RWPE2 (cell line): ENCODE results near the gene PPP2R2D.
A peak's percentile ranks its signal among the peaks of the same experiment; 100 is the strongest.

Experiments used
- ATAC-seq: fragments of 200-7000 bp; cut with Tn5 transposase; 3 replicates; pipeline ENCODE4 v1.9.1; 2021; ENCODE audit warnings: low read depth
- DNase-seq: peaks from one replicate; pipeline ENCODE4 v3.0.0-alpha.2; 2020; ENCODE audit warnings: low spot score
- H3K27ac ChIP-seq: fragments of 450-650 bp; 2 replicates; pipeline ENCODE4 v1.5.1; 2017; ENCODE audit warnings: mild to moderate bottlenecking; ENCODE audit not compliant: poor library complexity, severe bottlenecking
- H3K27me3 ChIP-seq: fragments of 250-450 bp; sonication (Bioruptor Pico); 2 replicates; pipeline ENCODE4 v1.5.1; 2021; ENCODE audit warnings: mild to moderate bottlenecking, moderate library complexity; ENCODE audit not compliant: insufficient read depth, poor library complexity, severe bottlenecking
- H3K36me3 ChIP-seq: fragments of 250-450 bp; sonication (Bioruptor Pico); 2 replicates; pipeline ENCODE4 v1.5.1; 2020; ENCODE audit warnings: low read depth, mild to moderate bottlenecking, moderate library complexity
- H3K4me1 ChIP-seq: fragments of 250-450 bp; sonication (Bioruptor Pico); 2 replicates; pipeline ENCODE4 v1.5.1; 2021; ENCODE audit warnings: mild to moderate bottlenecking, moderate library complexity; ENCODE audit not compliant: insufficient read depth, poor library complexity, severe bottlenecking
- H3K4me3 ChIP-seq: fragments of 250-450 bp; sonication (Bioruptor Pico); 2 replicates; pipeline ENCODE4 v1.5.1; 2021; ENCODE audit warnings: mild to moderate bottlenecking, moderate library complexity; ENCODE audit not compliant: severe bottlenecking
- H3K9me3 ChIP-seq: fragments of 250-450 bp; sonication (Bioruptor Pico); 2 replicates; pipeline ENCODE4 v1.5.1; 2021; ENCODE audit warnings: mild to moderate bottlenecking, moderate library complexity; ENCODE audit not compliant: severe bottlenecking
- TF ChIP-seq, protein P1 (sequence below): fragments of 450-650 bp; IDR thresholded peaks from one replicate; pipeline ENCODE4 v1.5.1; 2017; ENCODE audit warnings: mild to moderate bottlenecking, moderate library complexity; ENCODE audit not compliant: poor library complexity, severe bottlenecking

PPP2R2D gene

DNA sequence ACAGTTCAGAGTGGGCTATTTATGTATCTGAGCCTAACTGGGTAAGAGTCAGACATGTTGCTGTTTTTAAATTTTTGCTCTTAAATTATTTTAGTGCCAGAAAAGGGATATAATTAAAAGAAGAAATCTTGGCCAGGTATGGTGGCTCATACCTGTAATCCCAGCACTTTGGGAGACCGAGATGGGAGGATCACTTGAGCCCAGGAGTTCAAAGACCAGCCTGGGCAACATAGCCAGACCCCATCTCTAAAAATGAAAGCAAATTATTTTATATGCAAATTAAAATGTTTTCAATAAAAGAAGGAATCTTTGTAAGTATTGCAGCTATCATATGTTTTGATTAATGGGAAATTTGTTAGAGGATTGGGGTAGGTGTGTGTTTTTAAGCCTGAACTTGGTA, 41.6 kb downstream of the PPP2R2D start:
- DNase-seq (no peak), ATAC-seq (no peak)
- H3K9me3 ChIP-seq, result no peaks in the 10 kb centered on the region
- no peak overlapping the region for H3K4me3 ChIP-seq
- peak overlapping the region; percentile 4 for H3K27ac ChIP-seq
- H3K27me3 ChIP-seq, result no peaks in the 10 kb centered on the region
- TF ChIP-seq, protein P1, sequence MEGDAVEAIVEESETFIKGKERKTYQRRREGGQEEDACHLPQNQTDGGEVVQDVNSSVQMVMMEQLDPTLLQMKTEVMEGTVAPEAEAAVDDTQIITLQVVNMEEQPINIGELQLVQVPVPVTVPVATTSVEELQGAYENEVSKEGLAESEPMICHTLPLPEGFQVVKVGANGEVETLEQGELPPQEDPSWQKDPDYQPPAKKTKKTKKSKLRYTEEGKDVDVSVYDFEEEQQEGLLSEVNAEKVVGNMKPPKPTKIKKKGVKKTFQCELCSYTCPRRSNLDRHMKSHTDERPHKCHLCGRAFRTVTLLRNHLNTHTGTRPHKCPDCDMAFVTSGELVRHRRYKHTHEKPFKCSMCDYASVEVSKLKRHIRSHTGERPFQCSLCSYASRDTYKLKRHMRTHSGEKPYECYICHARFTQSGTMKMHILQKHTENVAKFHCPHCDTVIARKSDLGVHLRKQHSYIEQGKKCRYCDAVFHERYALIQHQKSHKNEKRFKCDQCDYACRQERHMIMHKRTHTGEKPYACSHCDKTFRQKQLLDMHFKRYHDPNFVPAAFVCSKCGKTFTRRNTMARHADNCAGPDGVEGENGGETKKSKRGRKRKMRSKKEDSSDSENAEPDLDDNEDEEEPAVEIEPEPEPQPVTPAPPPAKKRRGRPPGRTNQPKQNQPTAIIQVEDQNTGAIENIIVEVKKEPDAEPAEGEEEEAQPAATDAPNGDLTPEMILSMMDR, result no peak
- H3K36me3 ChIP-seq, result peaks cover 68% of the 10 kb centered on the region
- peaks cover 29% of the 10 kb centered on the region for H3K4me1 ChIP-seq

DNA sequence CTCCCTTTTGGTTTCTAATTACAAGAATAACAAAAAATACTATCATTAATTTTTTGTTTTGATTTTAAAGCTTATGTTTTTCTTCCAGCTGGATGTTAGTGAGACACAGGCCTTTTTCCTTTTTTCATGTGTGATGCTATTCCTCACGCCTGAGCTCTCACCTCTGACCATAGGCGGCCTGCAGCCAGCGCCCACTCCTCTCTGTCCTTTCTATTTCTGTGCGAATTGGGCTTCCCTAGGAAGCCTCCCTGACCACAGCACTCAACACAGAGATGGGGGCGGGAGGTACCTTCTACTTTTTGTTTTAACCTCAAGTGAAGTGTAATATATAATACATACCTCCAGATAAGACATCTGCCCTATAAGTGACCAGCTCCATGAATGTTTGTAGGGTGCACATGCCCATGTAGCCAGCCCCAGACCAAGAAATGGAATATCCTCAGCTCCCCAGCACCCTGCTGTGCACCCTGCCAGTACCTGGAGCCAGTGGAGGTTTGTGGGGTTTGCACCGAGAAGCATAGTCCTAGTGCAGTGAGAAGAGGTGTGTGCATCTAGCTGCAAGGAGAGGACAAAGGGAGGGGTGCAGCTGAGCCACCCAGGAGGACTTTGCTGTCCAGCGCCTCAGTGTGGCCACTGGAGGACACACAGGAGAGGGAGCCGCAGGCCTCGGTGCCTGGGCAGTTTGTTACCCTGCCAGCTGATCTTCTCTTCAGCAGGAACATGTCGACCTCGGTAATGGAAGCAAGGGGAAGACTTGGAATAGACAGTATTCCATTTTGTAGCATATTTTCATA, 42.4 kb downstream of the PPP2R2D start:
- peak overlapping the region; percentile 4 for H3K27ac ChIP-seq
- peaks cover 66% of the 10 kb centered on the region for H3K36me3 ChIP-seq
- DNase-seq (peak; percentile 25), ATAC-seq (no peak)
- TF ChIP-seq, protein P1, result no peak
- H3K27me3 ChIP-seq, result no peaks in the 10 kb centered on the region
- H3K4me3 ChIP-seq, result no peak overlapping the region
- H3K9me3 ChIP-seq, result no peaks in the 10 kb centered on the region
- H3K4me1 ChIP-seq, result peaks cover 36% of the 10 kb centered on the region

- Histone ChIP-seq H3K9me3 (no peaks in the 10 kb centered on the region), H3K4me3 (no peak overlapping the region), H3K4me1 (peaks cover 42% of the 10 kb centered on the region), H3K36me3 (peaks cover 73% of the 10 kb centered on the region), H3K27ac (peak overlapping the region; percentile 98), H3K27me3 (no peaks in the 10 kb centered on the region)
- DNase-seq (peak; percentile 24), ATAC-seq (no peak)
- TF ChIP-seq, protein P1, result no peak
Measured at GRCh38 chr10:131944412-131944811, 43.6 kb downstream of the PPP2R2D start.

DNA sequence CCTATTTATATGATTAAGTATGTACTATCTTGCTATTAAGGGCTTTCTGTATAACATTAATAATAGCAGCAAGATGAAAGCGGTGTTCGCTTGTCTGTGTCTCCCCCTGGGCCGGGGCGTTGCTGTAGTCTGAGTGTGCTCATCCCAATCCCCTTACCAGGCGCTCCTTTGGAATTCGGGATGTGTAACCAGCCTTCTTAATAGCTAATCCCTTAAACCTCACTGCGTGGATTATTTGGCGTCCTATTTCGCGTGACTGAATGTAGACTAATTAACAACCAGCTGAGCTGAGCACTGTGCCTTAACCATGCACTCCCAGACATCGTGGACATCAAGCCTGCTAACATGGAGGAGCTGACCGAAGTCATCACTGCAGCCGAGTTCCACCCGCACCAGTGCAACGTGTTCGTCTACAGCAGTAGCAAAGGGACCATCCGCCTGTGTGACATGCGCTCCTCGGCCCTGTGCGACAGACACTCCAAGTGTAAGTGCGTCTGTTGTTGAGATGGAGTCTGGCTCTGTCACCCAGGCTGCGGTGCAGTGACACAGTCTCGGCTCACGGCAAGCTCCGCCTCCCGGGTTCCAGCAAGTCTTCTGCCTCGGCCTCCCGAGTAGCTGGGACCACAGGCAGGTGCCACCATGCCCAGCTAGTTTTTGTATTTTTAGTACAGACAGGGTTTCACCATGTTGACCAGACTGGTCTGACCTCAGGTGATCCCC, 44.3 kb downstream of the PPP2R2D start:
- no peaks in the 10 kb centered on the region for H3K9me3 ChIP-seq
- H3K4me3 ChIP-seq, result no peak overlapping the region
- H3K27me3 ChIP-seq, result no peaks in the 10 kb centered on the region
- ATAC-seq, result no peak
- peaks cover 70% of the 10 kb centered on the region for H3K36me3 ChIP-seq
- TF ChIP-seq, protein P1, result no peak
- peaks cover 42% of the 10 kb centered on the region for H3K4me1 ChIP-seq
- H3K27ac ChIP-seq, result peak overlapping the region; percentile 98
- peak; percentile 61 for DNase-seq
